SK-N-SH treated with all-trans-retinoic acid at 6 μM for 48 hours (cell line): ENCODE measurements around the gene WNT3.

Experiments used
- ATAC-seq: fragments of 200-7000 bp; cut with Tn5 transposase; 3 replicates; pipeline ENCODE4 v1.9.1; 2020; ENCODE audit warnings: mild to moderate bottlenecking, moderate library complexity
- ARNTL ChIP-seq: fragments of 450-650 bp; formaldehyde crosslinking; IDR thresholded peaks from 2 replicates; pipeline ENCODE4 v1.5.0; 2020; ENCODE audit warnings: low read depth, mild to moderate bottlenecking, moderate library complexity, borderline replicate concordance
- BACH2 ChIP-seq: fragments of 250-450 bp; sonication (Bioruptor Pico); IDR thresholded peaks from 2 replicates; pipeline ENCODE4 v1.9.0; 2021; ENCODE audit warnings: mild to moderate bottlenecking, borderline replicate concordance
- ESRRG ChIP-seq: fragments of 250-450 bp; sonication (Bioruptor Pico); IDR thresholded peaks from 2 replicates; pipeline ENCODE4 v1.6.1; 2021; ENCODE audit warnings: mild to moderate bottlenecking
- GLIS3 ChIP-seq: fragments of 250-450 bp; sonication (Bioruptor Pico); IDR thresholded peaks from 2 replicates; pipeline ENCODE4 v1.5.0; 2020; ENCODE audit warnings: mild to moderate bottlenecking, moderate library complexity
- OSR1 ChIP-seq: fragments of 250-450 bp; sonication (Bioruptor Pico); IDR thresholded peaks from 2 replicates; pipeline ENCODE4 v1.8.0; 2022; ENCODE audit warnings: moderate library complexity, mild to moderate bottlenecking, inconsistent platforms
- RARB ChIP-seq: fragments of 250-450 bp; sonication (Bioruptor Pico); IDR thresholded peaks from 2 replicates; pipeline ENCODE4 v1.8.0; 2021; ENCODE audit warnings: mild to moderate bottlenecking, moderate library complexity
- TCF4 ChIP-seq: fragments of 250-450 bp; sonication (Bioruptor Pico); IDR thresholded peaks from 2 replicates; pipeline ENCODE4 v1.8.0; 2021; ENCODE audit warnings: mild to moderate bottlenecking, moderate library complexity, borderline replicate concordance
- TSHZ2 ChIP-seq: fragments of 250-450 bp; sonication (Bioruptor Pico); IDR thresholded peaks from 2 replicates; pipeline ENCODE4 v1.5.0; 2020; ENCODE audit warnings: mild to moderate bottlenecking, moderate library complexity
- ZC3H10 ChIP-seq: fragments of 250-450 bp; sonication (Bioruptor Pico); IDR thresholded peaks from 2 replicates; pipeline ENCODE4 v1.5.1; 2021; ENCODE audit warnings: mild to moderate bottlenecking, moderate library complexity
- ZFP3 ChIP-seq: fragments of 250-450 bp; sonication (Bioruptor Pico); IDR thresholded peaks from 2 replicates; pipeline ENCODE4 v1.5.0; 2020; ENCODE audit warnings: mild to moderate bottlenecking, moderate library complexity
- ZNF70 ChIP-seq: fragments of 450-650 bp; formaldehyde crosslinking; IDR thresholded peaks from 2 replicates; pipeline ENCODE4 v1.5.0; 2020; ENCODE audit warnings: mild to moderate bottlenecking, moderate library complexity
- ZNF8 ChIP-seq: fragments of 450-650 bp; formaldehyde crosslinking; IDR thresholded peaks from 2 replicates; pipeline ENCODE4 v1.5.0; 2020; ENCODE audit warnings: mild to moderate bottlenecking, moderate library complexity
- TF ChIP-seq, protein P1 (sequence below): fragments of 250-450 bp; sonication (Bioruptor Pico); IDR thresholded peaks from 2 replicates; pipeline ENCODE4 v1.5.1; 2021; ENCODE audit warnings: mild to moderate bottlenecking, moderate library complexity
- TF ChIP-seq, protein P2 (sequence below): fragments of 250-450 bp; sonication (Bioruptor Pico); IDR thresholded peaks from 2 replicates; pipeline ENCODE4 v1.5.1; 2020; ENCODE audit warnings: low read depth, mild to moderate bottlenecking, moderate library complexity

WNT3 gene

GRCh38 chr17:46848534-46848933, 30.0 kb upstream of the WNT3 start (continued):
- TF ChIP-seq, protein P1, sequence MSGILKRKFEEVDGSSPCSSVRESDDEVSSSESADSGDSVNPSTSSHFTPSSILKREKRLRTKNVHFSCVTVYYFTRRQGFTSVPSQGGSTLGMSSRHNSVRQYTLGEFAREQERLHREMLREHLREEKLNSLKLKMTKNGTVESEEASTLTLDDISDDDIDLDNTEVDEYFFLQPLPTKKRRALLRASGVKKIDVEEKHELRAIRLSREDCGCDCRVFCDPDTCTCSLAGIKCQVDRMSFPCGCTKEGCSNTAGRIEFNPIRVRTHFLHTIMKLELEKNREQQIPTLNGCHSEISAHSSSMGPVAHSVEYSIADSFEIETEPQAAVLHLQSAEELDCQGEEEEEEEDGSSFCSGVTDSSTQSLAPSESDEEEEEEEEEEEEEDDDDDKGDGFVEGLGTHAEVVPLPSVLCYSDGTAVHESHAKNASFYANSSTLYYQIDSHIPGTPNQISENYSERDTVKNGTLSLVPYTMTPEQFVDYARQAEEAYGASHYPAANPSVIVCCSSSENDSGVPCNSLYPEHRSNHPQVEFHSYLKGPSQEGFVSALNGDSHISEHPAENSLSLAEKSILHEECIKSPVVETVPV = no peak
- TF ChIP-seq BACH2 (CRISPR knock-in tag) (no peak), OSR1 (no peak), ZC3H10 (no peak), TCF4 (CRISPR knock-in tag) (no peak), ARNTL (no peak), ZFP3 (CRISPR knock-in tag) (no peak), GLIS3 (CRISPR knock-in tag) (no peak), ZNF70 (CRISPR knock-in tag) (no peak)

DNA sequence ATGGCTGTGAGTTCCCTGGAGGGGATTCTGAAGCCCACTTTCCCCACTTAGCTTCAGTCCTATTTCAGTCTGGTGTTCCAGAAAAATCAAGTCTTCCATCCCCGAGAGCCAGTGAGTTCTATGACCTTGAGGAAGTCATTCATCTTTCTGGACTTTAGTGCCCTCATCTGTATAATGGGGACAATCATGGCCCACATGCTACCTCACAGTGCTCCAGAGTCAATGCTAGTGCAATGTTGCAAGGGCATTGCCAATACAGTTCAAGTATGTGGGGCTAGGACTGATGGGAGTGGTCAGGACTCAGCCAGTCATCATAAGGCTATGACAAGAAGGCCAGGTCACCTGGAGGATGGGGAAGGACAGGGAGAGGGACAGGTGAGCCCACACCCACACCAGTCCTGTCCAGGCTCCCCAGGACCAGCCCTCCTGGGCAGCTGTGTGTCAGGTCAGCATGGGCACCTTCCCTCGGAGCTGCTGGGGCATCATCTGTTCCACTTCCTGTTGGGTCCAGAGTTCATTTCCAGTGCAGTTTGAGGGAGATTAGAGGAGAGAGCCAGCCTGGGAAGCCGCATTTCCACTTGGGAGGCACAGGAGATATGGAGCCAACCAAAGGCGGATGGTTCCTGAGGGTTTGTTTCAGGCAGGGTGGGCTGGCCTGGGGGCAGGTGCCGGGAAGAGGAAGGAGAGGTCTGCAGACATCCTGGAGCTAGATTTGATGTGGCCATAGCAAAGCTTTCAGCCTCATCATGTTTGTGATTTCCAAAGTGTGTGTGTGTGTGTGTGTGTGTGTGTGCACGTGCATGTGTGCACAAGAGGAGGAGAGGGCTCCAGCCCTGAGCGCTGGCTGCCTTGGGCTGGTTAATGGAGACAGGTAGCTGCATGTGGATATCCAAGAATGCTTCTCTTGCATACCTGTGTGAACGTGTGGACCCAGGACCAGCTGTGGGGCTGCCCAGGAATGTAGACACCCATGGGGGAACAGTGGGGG, 29.0 kb upstream of the WNT3 start:
- TF ChIP-seq, protein P2, sequence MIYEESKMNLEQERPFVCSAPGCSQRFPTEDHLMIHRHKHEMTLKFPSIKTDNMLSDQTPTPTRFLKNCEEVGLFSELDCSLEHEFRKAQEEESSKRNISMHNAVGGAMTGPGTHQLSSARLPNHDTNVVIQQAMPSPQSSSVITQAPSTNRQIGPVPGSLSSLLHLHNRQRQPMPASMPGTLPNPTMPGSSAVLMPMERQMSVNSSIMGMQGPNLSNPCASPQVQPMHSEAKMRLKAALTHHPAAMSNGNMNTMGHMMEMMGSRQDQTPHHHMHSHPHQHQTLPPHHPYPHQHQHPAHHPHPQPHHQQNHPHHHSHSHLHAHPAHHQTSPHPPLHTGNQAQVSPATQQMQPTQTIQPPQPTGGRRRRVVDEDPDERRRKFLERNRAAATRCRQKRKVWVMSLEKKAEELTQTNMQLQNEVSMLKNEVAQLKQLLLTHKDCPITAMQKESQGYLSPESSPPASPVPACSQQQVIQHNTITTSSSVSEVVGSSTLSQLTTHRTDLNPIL (CRISPR knock-in tag) = no peak
- TF ChIP-seq TSHZ2 (CRISPR knock-in tag) = no peak
- TF ChIP-seq BACH2 (CRISPR knock-in tag) = no peak
- TF ChIP-seq ESRRG (CRISPR knock-in tag) = no peak
- no peak for TF ChIP-seq ARNTL
- no peak for TF ChIP-seq ZNF8
- no peak for TF ChIP-seq OSR1
- TF ChIP-seq, protein P1 = no peak
- no peak for ATAC-seq

DNA sequence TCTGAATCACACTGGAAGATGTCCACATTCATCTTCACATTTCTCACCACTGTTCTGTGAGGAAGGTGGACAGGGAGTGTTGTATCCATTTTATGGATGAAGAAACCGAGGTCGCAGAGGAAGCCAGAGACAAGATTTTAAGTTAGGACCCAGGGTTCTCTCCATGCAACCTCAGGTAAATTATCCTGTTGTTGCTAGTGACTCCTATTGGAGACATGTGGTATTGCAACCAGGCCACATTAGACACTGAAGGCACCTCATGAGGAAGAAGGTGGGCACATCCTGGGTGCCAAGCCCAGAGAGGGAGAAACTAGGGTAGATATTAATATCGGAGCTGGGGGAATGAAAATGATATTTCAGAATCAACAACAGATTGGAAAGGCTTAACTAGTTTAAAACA, 24.3 kb upstream of the WNT3 start:
- TF ChIP-seq BACH2 (CRISPR knock-in tag) (no peak), ARNTL (no peak), ZNF70 (CRISPR knock-in tag) (no peak), ZFP3 (CRISPR knock-in tag) (no peak), RARB (no peak)
- TF ChIP-seq, protein P1 = no peak
- TF ChIP-seq, protein P2 (CRISPR knock-in tag) = no peak
- TF ChIP-seq, all 23 proteins: peak for 0
- ATAC-seq = no peak
